ENCODE data around the gene FBXL16. TPM values are rescaled to one million over a fixed set of nuclear protein-coding genes. Genes with fewer than 3 reads are reported as not detected.

The FBXL16 gene
- total and polyA plus RNA-seq, 9 of the 15 experiments (the other 6 are each of a cell fraction or from before 2014, with no cell fraction given), result 0.21 to 8.2 (median 1.7) TPM

GRCh38 chr16:693364-693763 lies 12.2 kb downstream of the FBXL16 start:
- DNase-seq (ENCODE audit: extremely low read depth in 1 of 4, low spot score in 3 of 4) (peak in 1 of 4 experiments; percentile 9), ATAC-seq (no peak), FAIRE-seq (no peak)
- ChIA-PET POLR2A (no interaction called here), CTCF (ENCODE audit: low intra/inter-chr PET ratio) (no interaction called here)
- intact Hi-C loops (cut with micrococcal nuclease), result no loop called here
- no TSS peak for BruUV-seq (replicated peaks)
- Histone ChIP-seq H3K79me2 (ENCODE audit: control insufficient read depth, insufficient read depth, low read length) (peaks cover 17% of the 10 kb centered on the region; the same call in 2 of the 3 replicates), H3K36me3 (ENCODE audit: control insufficient read depth, insufficient read depth, low read length) (peaks cover 7% of the 10 kb centered on the region; the same call in 2 of the 3 replicates), H3K4me1 (replicated peaks in 1 of 2; ENCODE audit: control insufficient read depth in 2 of 2, insufficient read depth in 2 of 2, low read length in 2 of 2) (peaks cover 12 to 71% of the 10 kb centered on the region in 2 experiments), H4K20me1 (replicated peaks; ENCODE audit: control insufficient read depth, insufficient read depth, low read length) (no peaks in the 10 kb centered on the region), H3K9me1 (ENCODE audit: control insufficient read depth, insufficient read depth, low read length) (peaks cover 5% of the 10 kb centered on the region), H3K4me3 (no peak overlapping the region), H3K27ac (ENCODE audit: extremely low read depth, low read depth, low read length) (no peak overlapping the region), H2AFZ (ENCODE audit: low read depth, low read length) (no peak overlapping the region), H3K9ac (ENCODE audit: insufficient read depth in 1 of 2, low read depth in 2 of 2, low read length in 2 of 2) (peak overlapping the region in 1 of 2 experiments; percentile 45; a peak in 1 of 4 replicates), H3K9me3 (replicated peaks; ENCODE audit: control insufficient read depth, insufficient read depth, low read depth, low read length) (no peaks in the 10 kb centered on the region), H3K27me3 (ENCODE audit: control insufficient read depth in 2 of 2, insufficient read depth in 2 of 2, low read length in 2 of 2) (peaks cover 2 to 6% of the 10 kb centered on the region in 2 experiments; a peak in 2 of 5 replicates), H3K4me2 (ENCODE audit: insufficient read depth, low read length) (no peak overlapping the region)
- in situ Hi-C loops (cut with MboI), result no loop called here
- WGBS (ENCODE audit: insufficient coverage, low coverage, missing lambda C conversion rate), result 63% methylated on average over 14 of the region's 22 CpGs
- TF ChIP-seq SIN3B (IDR thresholded peaks at IDR 0.05; ENCODE audit: low read depth) (no peak), ZBTB40 (IDR thresholded peaks at IDR 0.05) (no peak), ZBTB40 (CRISPR knock-in tag; IDR thresholded peaks at IDR 0.05) (no peak), KLF6 (CRISPR knock-in tag; IDR thresholded peaks at IDR 0.05; ENCODE audit: borderline replicate concordance) (no peak), EGR1 (conservative IDR thresholded peaks at IDR 0.05) (no peak), MYNN (IDR thresholded peaks at IDR 0.05) (no peak), MYNN (CRISPR knock-in tag; IDR thresholded peaks at IDR 0.05) (no peak), TFAP4 (CRISPR knock-in tag; IDR thresholded peaks at IDR 0.05; ENCODE audit: borderline replicate concordance) (peak; percentile 32; the same call in 1 of the 2 replicates), KLF16 (IDR thresholded peaks at IDR 0.05) (no peak), HNRNPH1 (optimal IDR thresholded peaks at IDR 0.05; ENCODE audit: low read depth, low read length) (no peak), THRA (IDR thresholded peaks at IDR 0.05) (no peak)
- TF ChIP-seq, protein P1, sequence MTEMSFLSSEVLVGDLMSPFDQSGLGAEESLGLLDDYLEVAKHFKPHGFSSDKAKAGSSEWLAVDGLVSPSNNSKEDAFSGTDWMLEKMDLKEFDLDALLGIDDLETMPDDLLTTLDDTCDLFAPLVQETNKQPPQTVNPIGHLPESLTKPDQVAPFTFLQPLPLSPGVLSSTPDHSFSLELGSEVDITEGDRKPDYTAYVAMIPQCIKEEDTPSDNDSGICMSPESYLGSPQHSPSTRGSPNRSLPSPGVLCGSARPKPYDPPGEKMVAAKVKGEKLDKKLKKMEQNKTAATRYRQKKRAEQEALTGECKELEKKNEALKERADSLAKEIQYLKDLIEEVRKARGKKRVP (CRISPR knock-in tag; IDR thresholded peaks at IDR 0.05), result no peak

Measured in K562 (cell line).